ENCODE results near the gene TBCE. TPM values are rescaled to one million over a fixed set of nuclear protein-coding genes. Genes with fewer than 3 reads are reported as not detected.

The TBCE gene
- total RNA-seq: 16.5 and 20.2 TPM in 2 replicates

GRCh38 chr1:235367000-235367908 lies at the start of gene TBCE:
TSS of gene TBCE (plus strand) at chr1:235367427. CDS start at chr1:235380050, 12,623 bp downstream.

GRCh38 chr1:235327559-235328270 lies 39.5 kb upstream of the TBCE start, which contains the start of gene ARID4B:
TSS of gene ARID4B (minus strand) at chr1:235328179. CDS start at chr1:235326919, 1,260 bp downstream.

GRCh38 chr1:235328271-235329138 lies 38.7 kb upstream of the TBCE start, which contains the start of gene GGPS1:
TSS of gene GGPS1 (plus strand) at chr1:235328570. CDS start at chr1:235335265, 6,695 bp downstream.

Other genes starting within 250 kb of the TBCE start
- gene TOMM20, start 238.6 kb upstream of the TBCE start, total RNA-seq: 123 and 141 TPM in 2 replicates
- 45.4 and 47.5 TPM in 2 replicates for gene RBM34, start 206.2 kb upstream of the TBCE start, total RNA-seq
- 8.8 and 24.2 TPM in 2 replicates for gene ARID4B, start 39.2 kb upstream of the TBCE start, total RNA-seq
- gene GGPS1, start 38.9 kb upstream of the TBCE start, total RNA-seq: 23.9 and 27.9 TPM in 2 replicates
- 14.7 and 16.5 TPM in 2 replicates for gene B3GALNT2, start 137.0 kb downstream of the TBCE start, total RNA-seq